Measurements from ENCODE around the gene LRRC27.
"Not testable (repeated sequence)": the region's sequence is repeated elsewhere in the genome, so short reads cannot be mapped to it uniquely, and the experiment has no call there.

Gene LRRC27

DNA sequence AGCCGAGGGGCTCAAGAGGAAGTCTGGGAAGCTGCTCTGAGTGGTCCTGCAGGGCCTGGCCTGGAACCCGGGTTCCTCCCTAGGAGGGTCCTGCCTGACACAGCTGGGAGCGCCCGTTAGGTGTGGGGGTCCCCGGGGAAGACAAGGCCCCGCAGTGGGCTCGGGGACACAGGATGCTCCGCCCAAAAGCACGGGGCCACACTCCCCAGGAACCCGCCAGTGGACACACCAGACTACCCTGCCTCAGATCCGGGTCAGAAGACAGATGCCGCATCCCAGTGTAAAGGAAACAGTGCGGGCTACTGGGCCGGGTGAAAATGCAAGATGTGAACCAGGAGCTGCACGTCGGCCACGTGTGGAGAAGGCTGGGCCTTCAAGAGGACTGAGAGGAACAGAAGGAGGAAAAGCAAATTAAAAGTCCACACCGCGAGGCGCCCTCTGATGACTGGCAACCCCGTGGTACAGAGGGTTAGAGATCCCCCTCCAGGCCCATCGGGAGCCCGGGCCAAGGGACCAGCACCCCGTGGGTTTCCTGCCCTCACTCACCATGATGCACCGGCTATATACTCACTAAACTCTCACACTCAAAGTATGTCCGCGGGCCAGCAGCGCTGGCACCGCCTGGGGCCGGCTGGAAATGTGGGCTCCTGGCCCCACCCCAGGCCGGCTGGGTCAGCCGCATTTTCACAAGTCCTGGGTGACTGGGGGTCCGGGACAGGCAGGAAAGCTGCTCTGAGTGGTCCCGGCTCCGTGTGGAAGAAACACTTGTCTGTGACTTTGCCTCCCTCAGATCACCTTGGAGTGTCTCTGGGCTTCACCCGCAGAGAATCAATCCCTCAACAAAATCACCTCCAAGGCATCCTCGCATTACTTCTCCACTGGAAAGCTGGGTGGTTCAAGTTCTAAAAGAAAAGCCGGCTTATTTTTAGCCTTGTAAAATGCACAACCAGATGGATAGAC is 30.3 kb upstream of the LRRC27 start:
- no peak for DNase-seq

DNA sequence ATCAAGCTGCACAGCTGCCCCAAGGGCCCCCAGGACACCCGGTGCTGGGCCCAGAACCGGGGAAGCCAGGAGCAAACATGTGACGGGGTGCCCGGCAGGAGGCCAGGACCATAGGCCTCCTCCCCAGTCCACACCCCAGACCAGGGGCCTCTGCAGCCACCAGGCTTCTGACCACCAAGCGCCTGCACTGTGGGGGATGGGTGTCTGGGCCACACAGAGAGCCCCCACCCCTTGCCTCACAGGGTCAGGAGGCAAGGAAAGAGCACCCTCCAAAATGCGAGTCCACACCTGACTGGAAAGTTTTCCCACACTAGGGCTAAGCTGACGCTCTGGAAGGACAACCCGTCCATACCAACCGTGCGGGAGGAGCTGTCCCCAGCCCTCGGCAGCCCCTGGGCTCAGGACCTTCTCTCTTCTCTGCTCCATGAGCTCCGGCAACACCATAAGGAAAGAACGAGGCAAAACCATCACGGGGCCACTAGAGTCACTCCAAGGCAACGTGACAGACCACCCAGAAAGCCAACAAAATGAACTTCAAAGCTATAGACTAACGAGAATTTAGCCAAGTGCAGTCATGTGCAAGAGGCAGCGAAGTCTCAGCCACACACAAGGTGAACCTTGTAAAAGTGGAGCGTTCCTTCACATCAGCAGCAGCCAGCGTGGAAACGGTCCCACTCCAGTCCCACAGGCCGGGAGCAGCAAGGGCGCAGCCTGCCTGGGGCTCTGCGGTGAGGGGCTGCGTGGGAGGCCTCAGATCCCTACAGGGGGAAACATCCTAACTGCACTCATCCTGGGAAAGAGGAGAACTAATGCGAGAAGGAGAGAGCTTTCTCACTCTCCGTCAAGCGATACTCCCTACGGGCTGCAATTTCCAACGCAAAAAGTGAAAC is 29.3 kb upstream of the LRRC27 start:
- DNase-seq: peak; percentile 50

DNA sequence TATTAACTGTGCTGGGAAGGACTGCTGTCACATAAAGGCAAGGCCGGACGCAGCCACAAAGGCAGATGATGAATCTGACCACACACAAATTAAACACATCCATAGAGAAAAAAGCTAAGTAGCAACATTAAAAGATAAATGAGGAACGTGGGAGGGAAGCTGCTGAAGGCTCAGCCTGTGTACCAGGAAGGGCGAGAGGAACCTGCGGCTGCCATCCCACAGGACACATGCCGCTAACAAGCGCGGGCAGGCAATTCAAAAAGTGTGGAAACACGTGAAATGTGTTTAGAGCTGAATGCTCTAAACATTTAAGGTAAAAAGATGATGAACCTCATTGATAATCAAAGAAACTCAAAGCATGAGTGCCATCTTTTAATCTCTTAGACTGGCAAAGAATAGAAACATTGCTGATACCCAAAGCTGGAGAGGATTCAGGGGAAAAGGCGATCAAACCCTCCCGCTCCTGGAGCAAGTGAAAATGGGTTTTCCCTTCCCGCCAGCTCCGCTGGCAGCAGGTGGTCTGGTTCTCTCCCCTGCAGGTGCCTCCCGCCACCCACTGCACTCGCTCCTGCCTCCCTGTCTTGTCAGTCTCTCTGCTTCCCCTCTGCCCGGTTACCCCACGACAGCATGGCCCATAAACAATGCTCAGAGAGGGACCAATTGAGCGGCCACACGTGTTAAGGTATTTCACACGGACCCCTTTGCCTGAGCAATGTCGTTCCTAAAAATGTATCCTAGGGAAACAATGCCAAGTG is 28.5 kb upstream of the LRRC27 start:
- no peak for DNase-seq

DNA sequence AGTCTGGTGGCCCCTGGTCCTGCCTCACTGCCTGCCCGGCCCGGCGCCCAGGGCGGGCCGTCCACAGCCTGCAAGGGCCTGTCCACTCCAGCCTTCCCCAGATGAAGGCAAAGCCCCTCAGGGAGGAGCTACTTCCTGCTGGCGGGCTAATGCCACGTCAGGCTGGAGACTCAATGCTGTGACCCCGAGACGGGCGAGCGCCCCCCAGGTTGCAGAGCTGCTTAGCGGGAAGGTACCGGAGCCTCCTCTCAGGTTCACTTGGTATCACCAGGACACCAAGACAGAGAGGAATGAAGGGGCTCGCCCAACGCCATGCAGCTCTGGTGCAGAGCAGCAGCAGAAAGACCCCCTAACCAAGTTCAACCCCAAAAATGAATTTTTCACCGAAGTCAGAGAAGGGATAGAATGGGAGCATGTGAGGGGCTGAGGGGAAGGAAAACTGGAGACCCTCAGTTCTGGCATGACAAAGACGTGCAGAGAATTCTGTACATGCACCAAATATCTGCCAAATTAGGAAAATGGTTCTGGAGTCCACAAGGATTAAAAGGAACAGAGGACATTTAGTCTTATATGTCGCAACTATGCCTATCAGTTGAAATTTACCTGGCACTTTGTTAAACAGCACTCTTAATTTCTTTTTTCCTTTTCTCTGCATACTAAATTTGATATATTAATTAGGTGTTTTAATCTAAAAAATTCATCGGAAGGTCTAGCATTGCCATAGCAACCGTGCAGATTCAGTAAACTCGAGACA is 27.1 kb upstream of the LRRC27 start:
- DNase-seq: no peak

DNA sequence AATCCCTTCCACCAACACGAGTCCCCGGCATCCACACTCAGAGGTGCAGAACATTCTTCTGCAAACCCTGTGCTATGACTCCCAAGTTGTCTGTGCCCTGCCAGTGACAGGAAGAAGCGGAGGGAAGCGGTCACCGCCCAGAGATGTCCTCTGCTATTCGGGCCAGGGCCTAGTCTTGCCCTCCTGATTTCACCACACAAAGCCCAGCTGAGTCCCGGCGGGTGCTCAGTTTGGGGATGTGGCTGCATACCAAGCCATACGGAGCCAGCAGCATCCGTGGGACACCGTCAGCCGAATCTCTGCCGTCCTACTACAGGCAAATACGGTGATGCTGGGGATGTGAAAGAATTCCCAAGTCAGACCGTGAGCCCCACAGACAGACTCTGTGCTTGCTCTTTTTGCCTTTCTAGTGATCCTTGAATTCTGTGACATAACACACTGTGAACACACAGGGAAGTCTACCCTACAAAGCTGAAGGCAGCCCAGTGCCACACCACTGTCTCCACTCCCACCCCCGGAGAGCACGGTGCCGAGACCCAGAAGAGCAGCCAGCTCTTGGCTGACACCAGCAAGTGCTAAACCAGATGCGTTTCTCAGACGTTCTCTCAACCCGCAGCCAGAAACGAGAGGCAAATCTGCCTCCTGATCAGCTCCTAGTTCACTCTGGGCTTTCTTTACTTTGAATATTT is 26.2 kb upstream of the LRRC27 start:
- DNase-seq: no peak

DNA sequence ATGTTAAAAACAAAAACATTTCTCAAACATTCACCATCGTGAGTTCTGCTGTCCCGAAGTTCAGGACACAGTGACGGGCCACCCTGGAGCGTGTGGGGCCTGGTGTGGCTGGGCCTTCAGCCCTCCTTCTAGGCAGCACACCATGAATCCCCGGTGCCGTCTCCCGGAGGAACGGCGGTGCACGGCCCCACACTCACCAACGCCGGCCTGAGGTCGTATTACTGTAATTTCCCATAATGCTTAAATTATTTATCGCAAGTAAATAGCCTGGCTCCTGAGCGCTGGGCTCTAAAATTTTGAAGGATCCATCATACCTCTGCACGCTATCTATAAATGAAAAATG is 25.7 kb upstream of the LRRC27 start:
- DNase-seq: no peak

DNA sequence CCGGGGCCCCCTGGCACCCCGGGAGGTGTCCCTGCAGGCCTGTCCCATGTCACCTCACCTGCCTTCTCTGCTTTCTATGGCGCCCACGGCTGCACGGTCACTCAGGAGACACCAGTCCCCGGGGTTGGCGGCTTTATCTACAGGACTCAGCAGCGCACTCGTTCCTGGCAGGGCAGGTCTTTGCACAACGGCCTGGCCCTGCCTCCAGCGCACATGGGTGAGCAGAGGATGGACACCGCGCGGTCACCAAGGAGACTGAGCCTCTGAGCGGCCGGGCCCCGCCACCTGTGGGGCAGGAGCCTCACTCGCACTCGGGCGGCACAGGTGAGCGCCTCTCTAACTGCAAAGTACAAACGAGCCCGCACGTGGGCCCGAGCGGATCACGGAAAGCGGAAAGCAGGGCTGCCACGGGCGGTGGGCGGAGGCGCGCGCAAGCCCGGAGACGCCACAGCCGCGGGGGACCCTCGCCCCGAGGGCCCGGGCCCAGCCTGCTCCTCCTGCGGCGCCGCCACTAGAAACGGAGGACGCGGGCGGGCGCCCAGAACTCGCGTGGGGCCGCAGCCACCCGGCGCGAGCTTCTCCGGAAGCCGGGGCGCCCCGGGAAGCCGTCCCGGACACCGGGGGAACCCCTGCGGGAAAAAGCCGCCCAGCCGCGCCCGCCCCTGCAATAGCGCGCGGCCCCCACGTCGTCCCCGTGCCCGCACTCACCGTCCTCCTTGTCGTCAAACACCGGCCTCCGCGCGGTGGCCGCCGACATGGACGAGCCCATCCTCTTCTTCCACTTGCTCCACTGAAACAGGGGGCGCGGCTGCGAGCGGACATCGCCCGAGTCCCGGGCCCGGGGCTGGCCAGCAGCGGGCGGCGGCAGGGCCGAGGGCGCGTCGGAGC is 24.9 kb upstream of the LRRC27 start:
- peak; percentile 74 for DNase-seq

DNA sequence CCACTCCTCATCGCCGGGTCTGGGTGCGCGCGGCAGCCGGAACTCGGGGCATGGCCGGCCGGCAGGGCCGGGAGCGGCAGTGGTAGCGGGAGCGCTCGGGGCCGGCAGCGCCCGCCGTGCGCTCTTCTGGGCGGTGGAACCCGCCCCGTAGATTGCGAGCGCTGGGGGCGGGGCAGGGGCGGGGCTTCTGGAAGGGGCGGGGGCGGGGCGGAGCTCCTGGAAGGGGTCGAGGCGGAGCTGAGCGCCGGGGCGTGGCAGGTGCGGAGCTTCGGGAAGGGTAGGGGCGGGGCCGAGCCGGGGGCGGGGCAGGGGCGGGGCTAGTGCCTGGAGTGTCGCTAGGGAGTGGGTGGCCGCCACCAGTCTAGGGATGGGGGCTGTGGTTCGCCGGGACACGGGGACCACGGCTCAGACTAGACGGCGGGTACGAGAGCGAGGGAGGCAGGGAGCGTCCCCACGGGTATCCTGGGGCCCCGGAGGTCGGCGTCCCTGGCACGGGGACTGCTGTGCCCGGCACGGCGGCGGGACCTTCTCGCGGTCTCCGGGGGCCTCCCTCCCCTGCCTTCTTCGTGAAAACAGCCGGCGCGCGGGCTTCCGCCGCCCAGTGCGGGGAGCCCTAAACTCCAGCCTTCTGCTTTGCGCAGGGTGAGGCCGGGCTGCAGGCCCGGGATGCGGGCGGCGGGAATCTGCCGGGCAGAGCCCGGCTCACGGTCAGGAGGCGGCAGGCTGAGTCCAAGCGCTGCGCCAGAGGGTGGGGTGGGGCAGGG is 24.0 kb upstream of the LRRC27 start, which contains the start of gene STK32C:
STK32C (minus strand) TSS at position 128 of the 764 bp plus-strand sequence; CDS start at position 11, 117 bp downstream.
- peak; percentile 90 for DNase-seq

DNA sequence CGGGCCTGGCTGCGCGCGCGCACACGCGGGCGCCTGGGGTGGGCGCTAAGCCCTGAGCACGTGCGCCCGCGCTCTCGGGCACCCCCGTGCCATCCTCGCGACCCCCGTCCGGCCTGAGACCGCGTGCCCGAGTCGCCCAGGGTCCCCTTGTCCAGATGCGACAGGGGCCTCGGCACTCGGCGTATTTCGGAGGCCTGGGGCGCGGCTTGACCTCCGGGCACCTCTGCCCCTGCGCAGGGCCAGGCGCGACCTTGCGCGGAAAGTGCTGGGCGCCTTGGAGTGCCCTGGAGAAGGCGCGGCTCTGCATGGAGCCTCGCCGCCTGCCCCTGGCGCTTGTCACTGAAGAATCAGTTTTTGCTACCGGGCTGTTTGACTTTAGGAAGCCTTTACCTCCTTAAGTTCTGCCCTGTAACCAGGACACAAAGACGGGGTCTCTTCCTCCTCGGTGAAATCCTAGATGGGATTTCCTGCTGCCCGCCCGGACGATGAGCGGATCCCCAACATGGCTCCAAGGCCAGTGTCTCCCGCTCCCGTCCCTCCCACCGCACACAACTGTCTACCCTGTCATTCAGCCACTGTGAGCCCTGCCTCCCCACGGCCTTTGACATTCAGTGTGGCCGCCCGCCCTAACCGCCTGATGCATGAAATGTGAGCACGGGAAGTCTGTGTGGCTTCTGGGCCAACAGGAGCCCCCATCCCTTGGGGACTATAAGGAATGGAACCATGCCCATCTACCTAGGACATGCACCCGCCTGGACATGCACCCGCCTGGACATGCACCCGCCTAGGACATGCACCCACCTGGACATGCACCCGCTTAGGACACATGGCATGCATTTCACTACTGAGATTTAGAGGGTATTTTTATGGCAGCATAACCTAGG is 23.2 kb upstream of the LRRC27 start:
- DNase-seq: peak; percentile 67

DNA sequence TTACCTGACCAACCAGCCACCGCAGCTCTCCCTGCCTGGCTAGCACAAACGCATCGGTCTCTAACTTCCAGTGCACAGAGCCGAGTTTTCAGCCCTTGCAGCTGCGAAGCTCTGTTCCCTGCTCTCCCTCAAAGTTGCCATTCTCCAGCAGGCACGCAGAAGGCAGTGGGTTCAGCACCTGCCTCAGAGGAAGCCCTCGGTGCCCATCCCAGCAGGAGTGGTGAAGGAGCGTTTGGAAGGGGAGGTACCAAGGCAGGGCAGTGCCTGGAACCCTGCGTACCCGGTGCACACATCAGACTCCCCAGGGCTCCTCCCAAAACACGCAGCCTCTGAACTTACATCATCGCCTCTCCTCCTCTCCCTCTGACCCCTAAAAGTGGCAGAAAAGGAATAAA is 22.5 kb upstream of the LRRC27 start:
- no peak for DNase-seq

DNA sequence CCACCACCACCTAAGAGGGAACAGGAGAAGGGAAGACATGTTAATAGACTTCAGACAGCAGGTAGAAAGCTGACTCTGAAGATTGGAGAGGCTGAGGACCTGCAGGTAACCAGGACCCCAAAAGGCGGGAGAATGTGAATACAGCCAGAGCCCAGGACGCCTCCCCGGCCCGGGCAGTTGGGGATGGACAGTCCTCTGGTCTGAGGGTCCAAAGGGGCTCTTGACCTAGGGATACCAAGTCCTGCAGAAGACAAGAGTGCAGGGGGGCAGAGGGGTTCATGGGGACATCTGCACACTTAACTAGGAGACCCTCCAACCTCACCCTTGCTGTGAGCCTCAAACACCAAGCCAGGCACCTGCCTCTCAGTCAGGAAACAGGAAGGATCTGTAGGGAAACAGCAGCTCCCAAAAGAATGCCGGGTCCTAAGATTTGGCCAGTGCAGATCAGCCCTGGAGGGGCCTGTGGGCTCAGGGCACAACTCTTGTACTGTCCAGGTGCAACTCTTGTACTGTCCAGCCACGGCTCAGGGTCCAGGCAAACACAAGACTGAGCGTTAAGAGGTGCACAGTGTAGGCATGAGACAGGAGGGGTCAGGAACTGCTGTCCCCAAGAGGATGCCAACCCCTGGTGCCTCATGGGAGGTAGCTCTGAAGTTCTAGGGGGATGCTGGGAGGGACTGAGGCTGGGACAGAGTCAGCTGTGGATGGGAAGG is 22.0 kb upstream of the LRRC27 start:
- DNase-seq: no peak

DNA sequence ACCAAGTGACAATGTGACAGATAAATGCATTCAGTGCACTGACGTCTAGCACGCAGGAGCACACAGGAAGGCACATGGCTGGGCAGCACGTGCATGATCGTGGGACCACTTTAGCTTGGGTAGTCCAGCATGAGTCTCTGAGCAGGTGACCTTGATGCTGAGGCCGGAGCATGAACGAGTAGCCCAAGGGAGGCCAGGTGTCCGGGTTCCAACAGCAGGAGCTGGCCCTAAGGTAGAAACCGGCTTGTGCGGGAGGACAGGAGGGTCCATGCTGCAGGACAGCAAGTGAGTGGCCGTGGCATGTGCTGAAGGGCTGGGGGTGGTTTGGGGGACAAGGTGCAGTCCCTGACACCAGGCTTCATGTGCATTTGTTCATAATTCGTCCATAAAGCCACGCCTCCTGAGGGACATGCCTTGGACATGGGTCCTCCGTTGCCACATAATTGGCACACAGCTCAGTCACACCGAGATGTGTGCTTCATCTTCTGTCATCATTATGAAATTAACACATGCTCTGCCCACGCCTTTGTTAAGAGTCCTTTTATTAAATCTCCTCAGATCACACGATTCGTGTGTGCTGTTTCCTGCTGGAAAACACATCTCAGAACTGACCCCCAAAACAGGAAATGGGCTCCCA is 21.2 kb upstream of the LRRC27 start:
- DNase-seq: no peak

DNA sequence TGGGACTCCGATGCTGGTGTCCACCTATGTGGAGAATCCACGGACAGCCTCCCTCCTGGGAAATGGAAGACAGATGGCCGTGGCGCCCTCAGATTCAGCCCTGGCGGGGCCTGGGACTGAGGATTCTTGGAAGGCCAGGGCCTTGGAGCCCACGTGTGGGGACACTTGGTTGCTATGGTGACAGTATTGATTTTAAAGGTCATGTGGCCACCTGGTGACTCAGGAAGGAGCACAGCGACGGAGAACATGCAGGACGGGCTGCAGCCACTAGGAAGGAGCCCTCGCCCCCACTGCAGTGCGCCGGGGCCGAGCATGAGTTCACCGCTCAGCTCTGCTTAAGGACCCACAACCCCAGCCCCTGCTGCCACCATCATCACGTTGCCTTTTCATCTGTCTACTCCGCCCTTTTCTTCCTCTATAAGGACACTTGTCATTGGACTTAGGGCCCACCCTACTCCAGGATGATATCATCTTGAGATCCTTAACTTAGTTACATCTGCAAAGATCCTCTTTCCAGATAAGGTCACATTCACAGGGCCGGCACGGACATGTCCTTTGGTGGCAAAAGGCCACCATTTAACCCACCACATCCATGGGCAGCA is 20.6 kb upstream of the LRRC27 start:
- DNase-seq: peak; percentile 78

DNA sequence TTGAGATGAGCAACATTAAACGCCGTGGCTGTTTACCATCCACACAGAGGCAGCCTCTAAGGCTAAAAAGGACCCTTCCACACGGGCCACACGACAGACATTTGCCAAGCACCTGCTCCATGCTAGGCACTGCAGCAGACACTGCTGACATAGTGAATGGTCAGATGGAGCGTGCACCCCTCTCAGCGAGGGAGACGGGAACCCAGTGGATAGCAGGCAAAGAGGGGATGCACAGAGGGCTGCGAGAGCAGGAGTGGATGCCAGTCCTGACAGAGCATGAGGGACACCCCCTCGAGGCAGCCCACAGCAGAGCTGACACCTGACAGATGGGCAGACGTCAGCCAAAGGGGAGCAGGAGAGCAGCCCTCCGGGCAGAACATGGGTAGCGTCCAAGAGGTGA is 18.7 kb upstream of the LRRC27 start:
- no peak for DNase-seq

DNA sequence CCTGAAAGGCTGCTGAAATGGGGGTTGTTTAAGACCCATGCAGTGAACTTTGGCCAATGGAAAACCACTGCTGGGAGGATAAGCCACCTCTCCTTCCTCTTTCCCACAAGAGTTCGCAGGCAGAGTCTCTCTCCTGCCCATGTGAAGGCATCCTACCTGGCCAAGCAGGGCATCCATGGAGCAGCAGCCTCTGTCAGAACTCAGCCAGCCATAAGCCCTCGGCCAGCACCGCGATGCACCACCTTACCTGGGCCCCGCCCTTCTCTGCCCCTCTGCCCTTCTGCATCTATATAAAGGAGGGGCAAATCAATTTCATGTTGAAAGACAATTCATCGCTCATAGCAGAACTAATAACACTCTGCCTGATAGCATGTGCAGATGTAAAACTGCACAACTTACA is 18.1 kb upstream of the LRRC27 start:
- DNase-seq: no peak

DNA sequence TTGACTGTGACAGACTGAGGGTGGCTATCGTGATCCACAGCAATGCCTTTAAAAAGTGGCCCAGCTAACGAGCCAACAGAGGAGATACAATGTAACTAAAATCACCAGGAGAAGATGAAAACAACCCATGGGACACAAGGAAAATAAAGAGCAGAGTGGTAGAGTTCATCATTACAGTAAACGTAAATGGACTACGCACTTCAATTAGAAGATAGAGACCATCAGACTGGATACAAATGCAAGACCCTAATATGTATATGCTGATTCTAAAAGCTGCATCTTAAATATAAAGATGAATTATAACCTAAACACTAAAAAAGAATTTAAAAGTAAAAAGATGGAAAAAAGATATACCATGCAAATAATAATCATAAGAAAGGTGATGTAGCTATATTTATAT is 17.7 kb upstream of the LRRC27 start:
- no peak for DNase-seq

DNA sequence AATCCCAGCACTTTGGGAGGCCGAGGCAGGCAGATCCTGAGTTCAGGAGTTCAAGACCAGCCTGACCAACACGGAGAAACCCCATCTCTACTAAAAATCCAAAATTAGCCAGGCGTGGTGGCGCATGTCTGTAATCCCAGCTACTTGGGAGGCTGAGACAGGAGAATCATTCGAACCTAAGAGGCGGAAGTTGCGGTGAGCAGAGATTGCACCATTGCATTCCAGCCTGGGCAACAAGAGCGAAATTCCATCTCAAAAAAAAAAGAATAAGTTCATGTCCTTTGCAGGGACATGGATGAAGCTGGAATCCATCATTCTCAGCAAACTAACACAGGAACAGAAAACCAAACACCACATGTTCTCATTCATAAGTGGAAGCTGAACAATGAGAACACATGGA is 17.1 kb upstream of the LRRC27 start:
- DNase-seq: not testable (repeated sequence)

Data from retina (tissue), 1 donor.